Stimulated activated CD8-positive, alpha-beta memory T cell treated with anti-CD3 and anti-CD28 coated beads, Interleukin-15, amount 100 ng/mL, for 4 hours (primary cell): ENCODE data around the gene KRTAP10-2.
"Not testable (repeated sequence)": the region's sequence is repeated elsewhere in the genome, so short reads cannot be mapped to it uniquely, and the experiment has no call there.

Source experiments
- DNase-seq, 2 donors: peaks; one replicate each; pipeline ENCODE4 v3.0.0-alpha.2; 2020; ENCODE audit warnings: low read depth in 2 of 2

KRTAP10-2 gene

DNA sequence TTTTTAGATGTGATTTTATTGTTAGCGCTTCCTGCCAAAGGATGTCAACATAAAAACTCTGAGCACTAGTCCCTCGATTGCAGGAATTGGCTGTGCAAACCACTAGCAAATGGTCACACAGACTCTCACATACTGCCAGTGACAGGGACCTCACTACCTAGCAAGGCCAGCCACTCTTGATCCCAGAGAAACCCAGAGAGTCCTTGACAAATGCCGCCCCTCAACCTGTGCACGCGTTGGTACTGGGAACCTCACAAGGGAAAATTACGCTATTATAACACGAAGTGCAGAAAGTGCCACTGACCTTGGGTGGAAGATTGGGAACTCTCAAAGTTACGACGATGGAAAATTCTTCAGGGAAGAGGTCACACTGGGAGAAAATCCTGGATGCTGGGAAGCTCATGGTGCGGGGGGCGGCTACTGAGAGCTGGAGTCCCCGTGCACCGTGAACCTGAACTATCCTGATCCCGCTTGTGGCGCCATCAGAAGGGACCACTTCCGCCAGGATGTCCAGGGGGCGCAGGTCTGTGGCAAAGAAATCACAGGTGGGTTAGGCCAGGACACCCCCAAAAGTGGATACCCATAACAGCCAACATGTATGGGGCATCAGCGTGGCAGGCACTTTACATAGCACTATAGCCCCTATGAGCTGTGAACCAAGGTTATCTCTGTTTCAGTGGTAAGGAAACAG lies 16.3 kb upstream of the KRTAP10-2 start:
- no peak for DNase-seq

DNA sequence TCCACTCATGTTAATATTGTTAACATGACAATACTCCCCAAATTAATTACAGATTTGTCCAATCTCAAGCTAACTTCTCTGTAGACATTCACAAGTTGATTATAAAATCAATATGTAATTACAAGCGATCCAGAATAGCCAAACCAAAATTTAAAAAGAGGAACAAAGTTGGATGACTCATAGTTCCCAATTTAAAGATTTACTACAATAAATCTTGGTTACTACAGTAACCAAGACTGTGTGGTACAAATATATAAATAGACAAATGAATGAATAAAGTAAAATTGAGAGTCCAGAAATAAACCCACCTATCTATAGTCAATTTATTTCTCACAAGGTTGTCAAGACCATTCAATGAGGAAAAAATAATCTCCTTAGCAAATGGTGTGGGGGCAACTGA lies 15.1 kb upstream of the KRTAP10-2 start:
- DNase-seq = no peak

DNA sequence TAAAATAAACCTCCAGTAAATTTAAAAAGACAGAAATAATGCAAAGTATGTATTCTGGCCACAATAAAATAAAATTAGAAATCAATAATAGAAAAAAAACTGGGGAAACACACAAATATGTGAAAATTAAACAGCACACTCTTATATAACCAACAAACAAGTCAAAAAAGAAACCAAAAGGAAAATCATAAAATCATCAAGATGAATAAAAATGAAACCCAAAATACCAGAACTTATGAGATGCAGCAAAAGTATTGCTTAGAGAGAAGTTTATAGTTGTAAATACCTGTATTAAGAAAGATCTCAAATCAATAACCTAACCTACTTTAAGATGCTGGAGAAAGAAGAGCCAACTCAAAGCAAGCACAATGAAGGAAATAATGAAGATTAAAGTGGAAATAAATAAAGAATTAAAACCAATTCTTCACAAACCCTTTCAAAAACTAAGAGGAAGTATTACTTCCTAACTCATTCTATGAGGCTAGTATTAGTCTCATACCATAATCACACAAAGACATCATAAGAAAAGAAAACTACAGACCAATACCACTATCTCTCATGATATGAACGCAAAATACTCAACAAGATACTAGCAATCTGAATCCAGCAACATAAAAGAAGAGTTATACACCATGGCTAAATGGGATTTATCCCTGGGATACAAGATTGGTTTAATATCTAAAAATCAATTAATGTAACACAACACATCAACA lies 13.7 kb upstream of the KRTAP10-2 start:
- no peak for DNase-seq

GRCh38 chr21:44564099-44564498 lies 12.8 kb upstream of the KRTAP10-2 start:
- DNase-seq = no peak

- no peak for DNase-seq
Measured at GRCh38 chr21:44558695-44559094, 7.4 kb upstream of the KRTAP10-2 start, which contains the start of gene KRTAP10-3. KRTAP10-3 (minus strand) TSS chr21:44558795; CDS start chr21:44558715, 80 bp downstream.

DNA sequence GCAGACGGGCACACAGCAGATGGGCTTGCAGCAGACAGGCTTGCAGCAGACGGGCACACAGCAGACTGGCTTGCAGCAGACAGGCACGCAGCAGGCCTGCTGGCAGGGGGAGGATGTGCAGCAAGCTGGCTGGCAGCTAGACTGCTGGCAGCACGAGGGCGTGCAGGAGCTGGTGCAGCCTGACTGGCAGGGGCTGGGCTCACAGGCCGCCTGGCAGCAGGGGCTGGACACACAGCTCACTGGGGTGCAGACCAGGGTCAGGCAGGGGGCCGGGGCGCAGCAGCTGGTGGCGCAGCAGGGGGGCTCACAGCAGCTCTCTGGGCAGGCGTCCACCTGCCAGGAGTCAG lies 7.0 kb upstream of the KRTAP10-2 start:
- not testable (repeated sequence) for DNase-seq

GRCh38 chr21:44557491-44558328 lies 6.4 kb upstream of the KRTAP10-2 start:
- no peak for DNase-seq

DNA sequence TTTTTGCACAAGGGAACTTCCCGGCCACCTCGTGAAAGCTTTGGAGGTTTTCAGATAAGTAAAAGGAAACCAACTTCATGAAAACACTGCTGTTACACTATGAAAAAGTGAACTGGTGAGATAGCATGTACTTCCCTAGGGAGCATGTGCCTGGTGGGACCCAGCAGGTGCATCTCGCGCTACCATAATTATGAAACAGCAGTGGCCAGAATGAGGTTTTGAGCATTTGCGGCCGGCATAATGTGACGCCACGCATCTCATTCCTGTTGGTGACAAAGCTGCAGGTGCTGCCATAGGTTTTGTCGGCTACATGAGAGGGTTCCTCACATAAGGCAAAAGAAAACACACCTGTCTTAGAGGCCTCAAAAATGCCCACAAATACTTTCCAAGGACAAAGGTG lies 5.6 kb upstream of the KRTAP10-2 start:
- no peak for DNase-seq

- no peak for DNase-seq
Measured at GRCh38 chr21:44555200-44555875, 4.0 kb upstream of the KRTAP10-2 start.

DNA sequence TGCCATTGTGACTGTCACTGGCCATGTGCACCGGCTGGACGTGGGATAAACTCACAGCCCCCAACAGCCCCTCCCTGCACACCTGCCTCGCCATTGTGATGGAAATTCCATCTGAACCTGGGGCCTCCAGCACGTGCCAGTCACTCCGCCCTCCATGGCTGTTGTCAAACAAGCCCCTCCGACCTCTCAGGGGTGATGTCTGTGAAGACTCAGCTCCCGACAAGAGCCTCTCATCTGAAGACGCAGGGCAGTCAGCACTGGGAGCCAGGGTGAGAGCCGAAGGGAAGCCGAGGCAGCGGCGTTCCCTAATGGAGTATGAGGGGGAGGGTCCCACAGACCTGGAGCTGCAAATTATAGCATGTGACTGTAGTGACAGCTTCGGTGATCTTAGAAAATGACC lies 1.4 kb upstream of the KRTAP10-2 start:
- no peak for DNase-seq

- DNase-seq = no peak
Measured at GRCh38 chr21:44552136-44552535, 831 bp upstream of the KRTAP10-2 start.

- no peak for DNase-seq
Measured at GRCh38 chr21:44550807-44551206, 498 bp downstream of the KRTAP10-2 start.

GRCh38 chr21:44550285-44550684 lies 1.0 kb downstream of the KRTAP10-2 start:
- not testable (repeated sequence) for DNase-seq

DNA sequence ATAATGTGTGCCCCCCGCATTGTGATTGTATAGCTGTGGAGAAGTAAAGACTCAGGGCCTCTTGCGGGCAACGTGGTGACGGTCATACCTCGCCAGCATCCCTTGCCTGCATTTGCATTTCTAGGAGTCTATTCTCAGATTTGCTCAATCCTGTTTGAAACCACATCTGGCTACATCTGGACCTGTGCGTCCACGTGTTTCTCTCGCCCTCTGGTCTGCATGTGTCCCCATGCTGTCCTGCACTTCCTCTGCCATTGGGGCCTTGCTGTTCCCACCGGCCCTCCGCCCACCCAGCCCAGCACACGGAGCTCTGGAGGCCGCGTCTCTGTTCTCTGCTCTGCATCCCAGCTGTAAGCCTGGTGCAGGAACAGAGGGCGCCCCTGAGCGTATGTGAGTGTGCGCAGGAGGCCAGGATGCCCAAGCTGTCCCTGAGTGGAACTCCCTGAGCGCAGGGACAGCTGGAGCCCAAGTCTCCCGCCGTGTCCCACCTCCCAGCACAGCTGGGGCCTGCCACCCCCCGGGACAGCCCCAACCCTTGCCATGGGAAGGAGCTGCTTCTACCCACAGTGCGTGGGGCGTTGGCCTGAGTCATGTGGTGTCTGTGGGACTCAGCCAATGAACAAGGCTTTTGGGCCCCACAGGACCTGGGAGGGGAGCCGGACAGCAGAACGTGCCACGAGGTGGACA lies 1.6 kb downstream of the KRTAP10-2 start:
- no peak for DNase-seq

- DNase-seq = no peak
Measured at GRCh38 chr21:44548922-44549321, 2.4 kb downstream of the KRTAP10-2 start.

DNA sequence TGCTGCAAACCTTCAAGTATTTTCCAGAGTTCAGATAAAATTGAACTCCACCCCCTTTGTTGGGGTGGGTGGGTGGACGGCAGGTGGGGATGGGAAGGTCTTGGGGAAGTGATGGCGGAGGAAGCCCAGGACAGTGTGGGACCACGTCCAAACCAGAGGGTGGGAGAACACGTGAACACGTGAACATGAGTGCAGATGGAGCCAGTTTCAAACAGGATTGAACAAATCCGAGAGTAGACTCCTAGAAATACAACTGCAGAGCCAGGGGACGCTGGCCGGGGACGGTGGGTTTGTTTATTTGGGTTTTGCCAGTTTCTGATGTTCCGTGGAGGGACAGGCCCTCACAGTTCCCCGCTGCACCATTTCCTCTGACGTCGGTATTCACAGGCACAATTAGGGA lies 2.9 kb downstream of the KRTAP10-2 start:
- no peak for DNase-seq

DNA sequence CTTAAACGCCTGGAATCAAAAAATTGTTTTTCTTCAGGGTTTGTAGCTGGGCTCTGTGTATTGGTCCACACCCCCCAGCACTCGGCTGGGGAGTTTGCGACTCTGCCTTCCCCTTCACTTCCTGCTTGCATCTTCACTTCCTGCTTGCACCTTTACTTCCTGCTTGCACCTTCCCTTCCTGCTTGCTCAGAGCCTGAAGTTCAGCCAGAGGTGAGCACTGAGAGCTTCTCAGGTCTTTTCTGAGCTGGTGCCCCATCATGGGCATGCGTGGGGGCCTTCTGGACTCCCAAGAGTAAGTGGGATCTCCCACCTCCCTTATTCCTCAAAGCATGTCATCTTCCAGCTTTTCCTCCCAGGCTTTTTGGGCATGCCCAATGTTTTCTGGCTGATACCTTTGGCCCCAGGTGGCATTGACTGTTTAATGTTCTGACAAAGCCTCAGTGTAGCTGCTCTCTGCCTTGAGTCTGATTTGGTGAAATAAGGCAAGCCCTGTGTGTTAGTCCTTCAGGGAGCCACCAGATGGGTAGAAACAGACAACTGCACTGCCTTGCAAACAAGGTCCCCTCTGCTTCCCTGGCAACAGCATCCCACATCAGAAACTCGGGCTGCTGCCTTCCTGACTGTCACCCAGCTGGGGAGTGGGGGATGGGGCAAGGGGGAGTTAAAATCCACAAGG lies 3.5 kb downstream of the KRTAP10-2 start:
- DNase-seq = no peak

GRCh38 chr21:44544566-44544965 lies 6.7 kb downstream of the KRTAP10-2 start:
- no peak for DNase-seq

- DNase-seq = no peak
Measured at GRCh38 chr21:44542716-44543115, 8.6 kb downstream of the KRTAP10-2 start.

DNA sequence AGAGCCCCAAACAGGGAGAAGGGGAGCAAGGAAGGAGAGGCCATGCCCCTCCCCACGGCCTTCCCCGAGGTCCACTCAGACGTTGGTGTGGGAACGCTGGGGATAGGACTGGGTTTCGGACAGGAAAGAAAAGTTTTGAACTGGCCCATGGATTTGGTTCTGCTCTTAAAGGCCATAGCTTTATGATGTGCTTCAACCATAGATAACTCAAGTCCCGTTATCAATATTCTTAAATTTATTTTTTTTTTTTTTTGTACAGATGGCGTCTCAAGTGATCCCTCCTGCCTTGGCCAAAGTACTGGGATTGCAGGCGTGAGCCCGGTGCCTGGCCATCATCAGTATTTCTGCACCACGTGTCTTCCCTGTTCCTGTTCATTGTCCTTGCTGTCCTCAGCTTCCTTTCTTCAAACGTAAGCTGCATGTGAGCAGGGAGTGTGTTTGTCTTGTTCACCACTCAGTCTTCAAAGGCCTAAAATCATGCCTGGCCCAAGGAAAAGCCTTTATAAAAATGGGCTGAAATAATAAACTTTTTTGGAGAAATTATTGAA lies 10.5 kb downstream of the KRTAP10-2 start:
- no peak for DNase-seq
